IMR-90 (cell line): ENCODE measurements around the gene TBX10. TPM values are rescaled to one million over a fixed set of nuclear protein-coding genes. Genes with fewer than 3 reads are reported as not detected.
A peak's percentile ranks its signal among the peaks of the same experiment; 100 is the strongest.

Experiments
- BHLHE40 ChIP-seq: fragments of 150-350 bp; IDR thresholded peaks from 2 replicates; pipeline ENCODE4 v1.6.1; 2016; ENCODE audit warnings: mild to moderate bottlenecking, low read depth, low read length
- CEBPB ChIP-seq: IDR thresholded peaks from 2 replicates; pipeline ENCODE4 v1.6.1; 2012; ENCODE audit warnings: low read depth, low read length, improper control_type of control experiment
- CHD1 ChIP-seq: IDR thresholded peaks from 2 replicates; pipeline ENCODE4 v1.6.1; 2012; ENCODE audit warnings: low read depth, low read length, improper control_type of control experiment
- RAD21 ChIP-seq: IDR thresholded peaks from 2 replicates; pipeline ENCODE4 v1.6.1; 2012; ENCODE audit warnings: low read length, improper control_type of control experiment
- polyA plus RNA-seq, 3 experiments: library from polyadenylated mRNA; depleted of rRNA; stranded (reverse); fragments of >200 nt; gene quantifications; 2 replicates each; pipeline ENCODE4 v1.2.3, GENCODE V29; 2012; ENCODE audit warnings: low replicate concordance in 1 of 3
- total RNA-seq: library from RNA; depleted of rRNA; stranded (reverse); fragments of >200 nt; gene quantifications from 2 replicates; pipeline ENCODE4 v1.2.3, GENCODE V29; 2012
- TF ChIP-seq, protein P1 (sequence below): conservative IDR thresholded peaks from 2 replicates; pipeline ENCODE4 v1.5.1; 2012; ENCODE audit warnings: mild to moderate bottlenecking, low read depth, low read length, improper control_type of control experiment

Gene TBX10
- total and polyA plus RNA-seq, 2 of the 4 experiments (the other 2 are of a cell fraction) = not detected

GRCh38 chr11:67583247-67584204 is 56.0 kb downstream of the TBX10 start, which contains the start of gene GSTP1 (continued):
- TF ChIP-seq RAD21 = peak; percentile 62
- no peak for TF ChIP-seq CHD1
- TF ChIP-seq BHLHE40 = peak; percentile 71
- TF ChIP-seq, protein P1, sequence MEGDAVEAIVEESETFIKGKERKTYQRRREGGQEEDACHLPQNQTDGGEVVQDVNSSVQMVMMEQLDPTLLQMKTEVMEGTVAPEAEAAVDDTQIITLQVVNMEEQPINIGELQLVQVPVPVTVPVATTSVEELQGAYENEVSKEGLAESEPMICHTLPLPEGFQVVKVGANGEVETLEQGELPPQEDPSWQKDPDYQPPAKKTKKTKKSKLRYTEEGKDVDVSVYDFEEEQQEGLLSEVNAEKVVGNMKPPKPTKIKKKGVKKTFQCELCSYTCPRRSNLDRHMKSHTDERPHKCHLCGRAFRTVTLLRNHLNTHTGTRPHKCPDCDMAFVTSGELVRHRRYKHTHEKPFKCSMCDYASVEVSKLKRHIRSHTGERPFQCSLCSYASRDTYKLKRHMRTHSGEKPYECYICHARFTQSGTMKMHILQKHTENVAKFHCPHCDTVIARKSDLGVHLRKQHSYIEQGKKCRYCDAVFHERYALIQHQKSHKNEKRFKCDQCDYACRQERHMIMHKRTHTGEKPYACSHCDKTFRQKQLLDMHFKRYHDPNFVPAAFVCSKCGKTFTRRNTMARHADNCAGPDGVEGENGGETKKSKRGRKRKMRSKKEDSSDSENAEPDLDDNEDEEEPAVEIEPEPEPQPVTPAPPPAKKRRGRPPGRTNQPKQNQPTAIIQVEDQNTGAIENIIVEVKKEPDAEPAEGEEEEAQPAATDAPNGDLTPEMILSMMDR = peak; percentile 88
- peak; percentile 83 for TF ChIP-seq CEBPB
